NB4 (cell line): ENCODE measurements around the gene TRAF3.

ENCODE experiments used
- DNase-seq: peaks from one replicate; pipeline ENCODE4 v3.0.0; 2010; ENCODE audit warnings: low read depth
- H3K4me3 ChIP-seq: one replicate; pipeline ENCODE4 v1.5.1; 2011; ENCODE audit warnings: mild to moderate bottlenecking, low read depth, low read length, moderate library complexity
- MYC ChIP-seq: IDR thresholded peaks from 2 replicates; pipeline ENCODE4 v1.6.1; 2011; ENCODE audit warnings: low read depth, low read length
- POLR2A ChIP-seq: IDR thresholded peaks from 2 replicates; pipeline ENCODE4 v1.6.1; 2011; ENCODE audit warnings: mild to moderate bottlenecking; ENCODE audit not compliant: insufficient read length; ENCODE audit errors: extremely low read depth
- TF ChIP-seq, protein P1 (sequence below): IDR thresholded peaks from 2 replicates; pipeline ENCODE4 v1.6.1; 2011; ENCODE audit warnings: low read depth, low read length
- TF ChIP-seq, protein P2 (sequence below): IDR thresholded peaks from one replicate; pipeline ENCODE4 v1.5.1; 2012; ENCODE audit warnings: low read depth, low read length

Gene TRAF3

DNA sequence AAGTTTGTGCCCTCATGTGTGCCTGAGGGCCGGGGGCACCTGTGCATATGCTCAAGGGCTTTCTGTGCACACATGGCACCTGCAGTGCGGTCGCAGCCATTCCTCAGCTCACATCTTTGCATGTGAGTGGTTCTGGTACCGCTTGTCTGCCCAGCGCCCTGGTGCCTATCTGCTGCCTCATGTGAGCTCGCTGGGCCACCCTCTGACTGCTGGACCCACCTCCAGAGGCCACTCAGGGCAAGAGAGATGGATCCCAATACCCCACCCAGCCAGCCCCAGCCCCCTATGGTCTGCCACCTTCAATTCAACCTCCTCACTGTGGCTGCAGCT lies 139.8 kb downstream of the TRAF3 start:
- no peak overlapping the region for H3K4me3 ChIP-seq
- DNase-seq: no peak
- TF ChIP-seq POLR2A (no peak), MYC (no peak)
- TF ChIP-seq, protein P1, sequence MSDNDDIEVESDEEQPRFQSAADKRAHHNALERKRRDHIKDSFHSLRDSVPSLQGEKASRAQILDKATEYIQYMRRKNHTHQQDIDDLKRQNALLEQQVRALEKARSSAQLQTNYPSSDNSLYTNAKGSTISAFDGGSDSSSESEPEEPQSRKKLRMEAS: no peak
- TF ChIP-seq, protein P2, sequence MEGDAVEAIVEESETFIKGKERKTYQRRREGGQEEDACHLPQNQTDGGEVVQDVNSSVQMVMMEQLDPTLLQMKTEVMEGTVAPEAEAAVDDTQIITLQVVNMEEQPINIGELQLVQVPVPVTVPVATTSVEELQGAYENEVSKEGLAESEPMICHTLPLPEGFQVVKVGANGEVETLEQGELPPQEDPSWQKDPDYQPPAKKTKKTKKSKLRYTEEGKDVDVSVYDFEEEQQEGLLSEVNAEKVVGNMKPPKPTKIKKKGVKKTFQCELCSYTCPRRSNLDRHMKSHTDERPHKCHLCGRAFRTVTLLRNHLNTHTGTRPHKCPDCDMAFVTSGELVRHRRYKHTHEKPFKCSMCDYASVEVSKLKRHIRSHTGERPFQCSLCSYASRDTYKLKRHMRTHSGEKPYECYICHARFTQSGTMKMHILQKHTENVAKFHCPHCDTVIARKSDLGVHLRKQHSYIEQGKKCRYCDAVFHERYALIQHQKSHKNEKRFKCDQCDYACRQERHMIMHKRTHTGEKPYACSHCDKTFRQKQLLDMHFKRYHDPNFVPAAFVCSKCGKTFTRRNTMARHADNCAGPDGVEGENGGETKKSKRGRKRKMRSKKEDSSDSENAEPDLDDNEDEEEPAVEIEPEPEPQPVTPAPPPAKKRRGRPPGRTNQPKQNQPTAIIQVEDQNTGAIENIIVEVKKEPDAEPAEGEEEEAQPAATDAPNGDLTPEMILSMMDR: no peak

DNA sequence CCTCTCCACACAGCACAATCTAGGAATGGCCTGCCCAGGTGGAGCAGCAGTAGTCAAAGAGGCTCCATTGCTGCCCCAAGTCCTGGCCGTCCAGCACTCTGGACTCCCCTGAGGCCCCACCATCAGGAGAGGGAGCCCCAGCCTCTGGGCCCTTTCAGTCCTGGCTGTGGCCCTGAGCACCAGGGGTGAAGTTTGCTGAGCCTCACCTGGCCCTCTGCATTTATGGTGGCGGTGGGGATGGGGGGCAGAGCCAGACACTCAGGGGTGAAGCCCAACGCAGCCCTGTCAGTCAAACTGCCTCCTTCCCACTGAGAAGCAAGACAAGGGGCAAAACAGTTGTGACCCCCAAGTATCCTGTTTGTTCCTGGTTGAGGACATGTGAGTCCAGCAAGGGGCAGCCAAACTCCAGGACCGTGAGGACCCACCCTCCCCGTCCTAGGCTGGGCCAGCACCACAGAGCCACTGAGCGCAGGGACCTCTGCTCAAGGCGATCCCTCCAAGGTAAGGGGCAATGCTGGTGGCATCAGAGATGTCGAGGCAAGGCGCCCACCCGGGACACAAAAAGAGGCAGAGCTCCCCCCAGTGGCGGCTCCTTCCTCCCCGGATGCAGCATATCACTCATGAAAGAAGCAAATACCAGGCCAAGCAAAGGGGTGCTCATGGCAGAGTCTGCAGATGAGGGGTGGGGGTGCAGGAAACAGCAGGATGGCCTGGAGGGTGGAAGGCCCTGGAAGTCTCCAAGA lies 140.4 kb downstream of the TRAF3 start:
- peak; percentile 68 for DNase-seq
- H3K4me3 ChIP-seq: no peak overlapping the region
- TF ChIP-seq, protein P2: peak; percentile 70
- no peak for TF ChIP-seq MYC
- TF ChIP-seq, protein P1: no peak

DNA sequence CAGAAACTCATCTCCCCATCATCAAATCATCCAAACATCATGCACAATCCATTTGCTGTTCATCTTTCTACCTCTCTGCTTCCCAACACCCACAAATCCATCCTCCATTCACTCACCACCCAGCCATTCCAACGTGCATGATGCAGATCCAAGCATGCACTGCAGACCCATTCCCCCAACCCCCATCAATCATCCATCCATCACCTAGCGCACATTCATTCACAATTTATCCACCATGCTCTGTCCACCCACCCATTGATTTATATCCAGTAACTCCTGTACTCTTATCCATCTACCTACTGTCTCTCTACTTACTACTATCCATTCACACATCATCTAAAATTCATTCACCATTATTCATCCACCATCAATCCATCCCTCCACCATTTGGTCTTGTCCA lies 141.2 kb downstream of the TRAF3 start:
- no peak overlapping the region for H3K4me3 ChIP-seq
- TF ChIP-seq, protein P1: no peak
- no peak for TF ChIP-seq POLR2A
- no peak for TF ChIP-seq MYC
- TF ChIP-seq, protein P2: no peak
- DNase-seq: no peak

DNA sequence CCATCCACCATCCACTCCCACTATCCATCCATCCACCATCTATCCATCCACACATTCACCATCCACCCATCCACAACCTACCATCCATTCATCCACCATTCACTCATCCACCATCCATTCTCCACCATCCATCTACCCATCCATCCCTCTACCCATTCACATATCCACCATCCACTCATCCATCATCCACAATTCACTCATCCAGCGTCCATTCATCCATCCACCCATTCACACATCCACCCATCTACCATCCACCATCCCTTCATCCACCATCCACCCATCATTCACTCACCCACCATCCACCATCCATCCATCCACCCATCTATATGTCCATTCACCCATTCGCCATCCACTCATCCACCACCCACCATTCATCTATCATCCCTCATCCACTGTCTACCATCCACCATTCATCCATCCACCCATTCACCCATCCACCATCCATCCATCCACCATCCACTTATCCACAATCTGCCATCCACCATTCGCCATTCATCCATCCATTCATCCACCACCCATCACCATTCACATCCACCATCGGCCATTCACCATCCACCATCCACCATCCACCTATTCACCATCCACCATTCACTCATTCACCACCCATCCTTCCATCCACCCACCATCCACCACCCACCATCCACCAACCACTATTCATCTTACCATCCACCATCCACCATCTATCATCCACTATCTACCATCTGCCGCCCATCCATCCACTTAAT lies 143.2 kb downstream of the TRAF3 start:
- TF ChIP-seq, protein P2: no peak
- TF ChIP-seq POLR2A (no peak), MYC (no peak)
- TF ChIP-seq, protein P1: no peak
- H3K4me3 ChIP-seq: no peak overlapping the region
- no peak for DNase-seq

DNA sequence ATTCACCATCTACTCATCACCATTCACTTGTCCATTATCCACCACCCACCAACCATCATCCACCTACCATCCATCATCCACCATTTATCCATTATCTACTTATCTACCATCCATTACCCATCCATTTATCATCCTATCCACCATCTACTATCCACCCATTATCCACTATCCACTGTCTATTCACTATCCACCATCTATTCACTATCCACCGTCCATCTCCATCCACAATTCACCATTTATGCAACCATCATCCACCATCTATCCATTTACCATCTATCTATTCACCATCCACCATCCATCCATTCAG lies 143.7 kb downstream of the TRAF3 start:
- H3K4me3 ChIP-seq: no peak overlapping the region
- DNase-seq: no peak
- TF ChIP-seq MYC (no peak), POLR2A (no peak)
- TF ChIP-seq, protein P2: no peak
- TF ChIP-seq, protein P1: no peak
